Measurements from ENCODE around the gene FGD5. TPM values are rescaled to one million over a fixed set of nuclear protein-coding genes. Genes with fewer than 3 reads are reported as not detected.

Gene FGD5
- total and polyA plus RNA-seq, 2 donors (not counting 1 experiment from before 2014, with no cell fraction given) = not detected

- TF ChIP-seq EZH2 (IDR thresholded peaks at IDR 0.05; ENCODE audit: borderline replicate concordance, insufficient read depth, low read depth, low read length, poor library complexity, severe bottlenecking) (no peak), CTCF (IDR thresholded peaks at IDR 0.05) (no peak)
- Histone ChIP-seq H3K9ac (ENCODE audit: low read length) (no peak overlapping the region), H3K36me3 (replicated peaks in 1 of 2; ENCODE audit: control extremely low read depth in 1 of 2, control insufficient read depth in 1 of 2, extremely low read depth in 1 of 2, insufficient read depth in 2 of 2, low read length in 1 of 2) (no peaks in the 10 kb centered on the region), H3K79me2 (ENCODE audit: control insufficient read depth, insufficient read depth, low read length) (no peaks in the 10 kb centered on the region), H3K9me3 (ENCODE audit: control extremely low read depth in 1 of 3, control insufficient read depth in 2 of 3, insufficient read depth in 1 of 3, low read length in 2 of 3) (no peaks in the 10 kb centered on the region), H3K4me2 (replicated peaks; ENCODE audit: low read depth, low read length, poor library complexity, severe bottlenecking) (no peak overlapping the region), H2AFZ (ENCODE audit: insufficient read depth, low read depth, low read length, poor library complexity, severe bottlenecking) (no peak overlapping the region), H3K27ac (ENCODE audit: low read length in 2 of 2) (no peak overlapping the region), H3K4me3 (ENCODE audit: control extremely low read depth in 1 of 5, extremely low read depth in 1 of 5, insufficient read depth in 1 of 5, low read depth in 2 of 5, low read length in 4 of 5) (no peak overlapping the region), H4K20me1 (ENCODE audit: control insufficient read depth, insufficient read depth, low read length, poor library complexity, severe bottlenecking) (no peaks in the 10 kb centered on the region), H3K4me1 (ENCODE audit: control insufficient read depth in 2 of 2, insufficient read depth in 2 of 2, low read length in 2 of 2) (no peaks in the 10 kb centered on the region), H3K27me3 (replicated peaks in 1 of 4; ENCODE audit: control extremely low read depth in 1 of 4, control insufficient read depth in 3 of 4, insufficient read depth in 4 of 4, low read length in 3 of 4) (no peaks in the 10 kb centered on the region)
- ChIA-PET CTCF (no interaction called here), POLR2A (no interaction called here)
- Mint-ChIP-seq H3K4me1 (no peaks in the 10 kb centered on the region), H3K9me3 (ENCODE audit: insufficient read depth) (no peaks in the 10 kb centered on the region), H3K4me3 (no peak overlapping the region), H3K27ac (no peak overlapping the region), H3K27me3 (no peaks in the 10 kb centered on the region)
- ATAC-seq (ENCODE audit: low read depth) = no peak
- no peak for DNase-seq
- intact Hi-C loops (cut with micrococcal nuclease) = no loop called here
- WGBS (ENCODE audit: insufficient coverage) = 91% methylated on average over 11 of the region's 18 CpGs
These were observed 46.9 kb upstream of the FGD5 start for GRCh38 chr3:14771593-14772497.

- no peak for DNase-seq
- H3K4me1 Mint-ChIP-seq = no peaks in the 10 kb centered on the region
- Histone ChIP-seq H3K27ac (ENCODE audit: low read length in 2 of 2) (no peak overlapping the region), H3K4me1 (ENCODE audit: control insufficient read depth in 2 of 2, insufficient read depth in 2 of 2, low read length in 2 of 2) (no peaks in the 10 kb centered on the region), H2AFZ (ENCODE audit: insufficient read depth, low read depth, low read length, poor library complexity, severe bottlenecking) (no peak overlapping the region), H3K27me3 (replicated peaks in 1 of 4; ENCODE audit: control extremely low read depth in 1 of 4, control insufficient read depth in 3 of 4, insufficient read depth in 4 of 4, low read length in 3 of 4) (no peaks in the 10 kb centered on the region), H4K20me1 (ENCODE audit: control insufficient read depth, insufficient read depth, low read length, poor library complexity, severe bottlenecking) (no peaks in the 10 kb centered on the region), H3K4me2 (replicated peaks; ENCODE audit: low read depth, low read length, poor library complexity, severe bottlenecking) (no peak overlapping the region), H3K9me3 (ENCODE audit: control extremely low read depth in 1 of 3, control insufficient read depth in 2 of 3, insufficient read depth in 1 of 3, low read length in 2 of 3) (peaks cover 0 to 6% (median 0%) of the 10 kb centered on the region in 3 donors), H3K79me2 (ENCODE audit: control insufficient read depth, insufficient read depth, low read length) (no peaks in the 10 kb centered on the region), H3K9ac (ENCODE audit: low read length) (no peak overlapping the region), H3K4me3 (ENCODE audit: control extremely low read depth in 1 of 5, extremely low read depth in 1 of 5, insufficient read depth in 1 of 5, low read depth in 2 of 5, low read length in 4 of 5) (no peak overlapping the region), H3K36me3 (replicated peaks in 1 of 2; ENCODE audit: control extremely low read depth in 1 of 2, control insufficient read depth in 1 of 2, extremely low read depth in 1 of 2, insufficient read depth in 2 of 2, low read length in 1 of 2) (no peaks in the 10 kb centered on the region)
- no peaks in the 10 kb centered on the region for H3K27me3 Mint-ChIP-seq
- no peak for ATAC-seq (ENCODE audit: low read depth)
- 91% methylated on average over 12 of the region's 16 CpGs for WGBS (ENCODE audit: insufficient coverage)
- no peak for TF ChIP-seq CTCF (IDR thresholded peaks at IDR 0.05)
- ChIA-PET POLR2A (no interaction called here), CTCF (no interaction called here)
- H3K9me3 Mint-ChIP-seq (ENCODE audit: insufficient read depth) = no peaks in the 10 kb centered on the region
- intact Hi-C loops (cut with micrococcal nuclease) = no loop called here
- H3K4me3 Mint-ChIP-seq = no peak overlapping the region
- H3K27ac Mint-ChIP-seq = no peak overlapping the region
These were observed 46.1 kb upstream of the FGD5 start for GRCh38 chr3:14772533-14773138.
